NCI-H82 treated with DMSO at 0.1 percent for 48 hours (cell line): Measurements from ENCODE around the gene SERPING1.
"Not testable (repeated sequence)": the region's sequence is repeated elsewhere in the genome, so short reads cannot be mapped to it uniquely, and the experiment has no call there.

ENCODE experiments used
- DNase-seq: peaks from one replicate; lab custom pipeline; 2025; ENCODE audit not compliant: unreplicated experiment; lab: John Stamatoyannopoulos, UW

The SERPING1 gene

GRCh38 chr11:57651408-57651807 is 53.9 kb downstream of the SERPING1 start:
- DNase-seq, result no peak

GRCh38 chr11:57652230-57652629 is 54.7 kb downstream of the SERPING1 start:
- DNase-seq, result not testable (repeated sequence)

- DNase-seq, result no peak
Observed at GRCh38 chr11:57652662-57653061, 55.2 kb downstream of the SERPING1 start.

GRCh38 chr11:57653163-57653562 is 55.7 kb downstream of the SERPING1 start:
- DNase-seq, result no peak

GRCh38 chr11:57656885-57657193 is 59.4 kb downstream of the SERPING1 start:
- no peak for DNase-seq

GRCh38 chr11:57657194-57658022 is 59.9 kb downstream of the SERPING1 start, which contains the start of gene CLP1:
CLP1 (plus strand) TSS chr11:57657762; CDS start chr11:57659477, 1,715 bp downstream.
- peak; percentile 93 for DNase-seq

GRCh38 chr11:57658023-57658361 is 60.5 kb downstream of the SERPING1 start:
- DNase-seq, result no peak

- no peak for DNase-seq
Observed at GRCh38 chr11:57659669-57660068, 62.2 kb downstream of the SERPING1 start.

GRCh38 chr11:57662893-57663292 is 65.4 kb downstream of the SERPING1 start:
- DNase-seq, result no peak

GRCh38 chr11:57663975-57664374 is 66.5 kb downstream of the SERPING1 start:
- no peak for DNase-seq
